SK-N-DZ (cell line): ENCODE measurements around the gene CDC42EP5.

Experiments used
- small RNA-seq, 2 experiments: library from RNA; depleted of rRNA; stranded (forward); fragments of <200 nt; gene quantifications; one replicate each; pipeline ENCODE3, GENCODE V24; 2014

Gene CDC42EP5

Small RNA genes lying within 50 kb of the gene (small RNA-seq; reads per million reads assigned to genes)
- 0 reads per million in 2 experiments for gene AC245884.3
